ENCODE results near the gene CEND1. TPM values are rescaled to one million over a fixed set of nuclear protein-coding genes. Genes with fewer than 3 reads are reported as not detected.
A peak's percentile ranks its signal among the peaks of the same experiment; 100 is the strongest.

Gene CEND1
- total RNA-seq, 1 experiment from 2014 or later = not detected

DNA sequence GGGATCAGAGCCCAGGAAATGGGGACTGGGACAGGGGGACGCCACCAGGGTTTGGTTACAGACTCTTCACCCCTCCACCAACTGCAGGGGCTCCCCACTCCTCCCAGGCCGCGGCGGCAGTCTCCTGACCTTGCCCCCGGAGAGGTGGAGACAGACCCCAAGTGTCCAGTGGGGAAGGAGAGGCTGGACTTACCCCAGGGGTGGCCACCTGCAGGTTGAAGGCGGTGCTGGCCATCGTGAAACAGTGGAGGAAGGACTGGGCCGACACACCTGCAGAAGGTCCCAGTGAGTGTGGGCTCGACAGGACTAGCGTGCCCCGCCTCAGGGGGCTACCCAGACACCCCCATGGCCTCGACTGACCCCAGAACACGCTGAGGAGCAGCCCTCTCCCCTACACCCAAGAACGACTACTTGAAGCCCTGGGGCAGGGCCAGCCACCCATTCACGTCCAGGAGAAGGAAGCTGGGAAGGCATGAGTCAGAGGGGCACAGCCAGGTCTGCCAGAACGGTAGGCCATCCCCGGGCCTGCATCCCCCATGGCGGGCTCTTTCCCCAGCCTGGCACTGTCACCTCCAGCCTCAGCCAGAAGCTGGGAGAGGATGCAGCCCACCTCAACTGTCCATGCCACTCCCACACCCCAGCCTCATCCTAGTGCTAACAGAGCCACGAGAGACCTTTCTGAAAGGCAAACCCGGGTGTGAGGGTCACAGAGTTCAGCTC, 14.9 kb downstream of the CEND1 start:
- no peak overlapping the region for H2AFZ ChIP-seq
- H3K9me3 ChIP-seq (ENCODE audit: insufficient read depth, low read depth) = no peaks in the 10 kb centered on the region
- BruUV-seq (replicated peaks) = no TSS peak
- DNase-seq = peak; percentile 51 to 54
- peaks cover 13% of the 10 kb centered on the region for H3K4me1 ChIP-seq (replicated peaks; ENCODE audit: insufficient read depth)
- H3K9me2 ChIP-seq (ENCODE audit: insufficient read depth) = no peaks in the 10 kb centered on the region
- peak overlapping the region; percentile 69; the same call in 1 of the 2 replicates for H3K4me3 ChIP-seq
- intact Hi-C loops (cut with micrococcal nuclease; ENCODE audit: unreplicated experiment) = no loop called here
- no peaks in the 10 kb centered on the region for H3K27me3 ChIP-seq (ENCODE audit: insufficient read depth, low read depth)
- POLR2A ChIA-PET (ENCODE audit: unreplicated experiment) = interaction anchor here (0.6 kb wide), 2 partner anchors 11 to 91 kb away, joined by 17 to 27 read pairs; no protein-coding TSS in a partner anchor
- H3K27ac ChIP-seq = no peak overlapping the region
- CTCF ChIA-PET = interaction anchor here (0.6 kb wide), 1 partner anchor 9 kb away, joined by 8 read pairs; no protein-coding TSS in a partner anchor
- TF ChIP-seq, protein P1, sequence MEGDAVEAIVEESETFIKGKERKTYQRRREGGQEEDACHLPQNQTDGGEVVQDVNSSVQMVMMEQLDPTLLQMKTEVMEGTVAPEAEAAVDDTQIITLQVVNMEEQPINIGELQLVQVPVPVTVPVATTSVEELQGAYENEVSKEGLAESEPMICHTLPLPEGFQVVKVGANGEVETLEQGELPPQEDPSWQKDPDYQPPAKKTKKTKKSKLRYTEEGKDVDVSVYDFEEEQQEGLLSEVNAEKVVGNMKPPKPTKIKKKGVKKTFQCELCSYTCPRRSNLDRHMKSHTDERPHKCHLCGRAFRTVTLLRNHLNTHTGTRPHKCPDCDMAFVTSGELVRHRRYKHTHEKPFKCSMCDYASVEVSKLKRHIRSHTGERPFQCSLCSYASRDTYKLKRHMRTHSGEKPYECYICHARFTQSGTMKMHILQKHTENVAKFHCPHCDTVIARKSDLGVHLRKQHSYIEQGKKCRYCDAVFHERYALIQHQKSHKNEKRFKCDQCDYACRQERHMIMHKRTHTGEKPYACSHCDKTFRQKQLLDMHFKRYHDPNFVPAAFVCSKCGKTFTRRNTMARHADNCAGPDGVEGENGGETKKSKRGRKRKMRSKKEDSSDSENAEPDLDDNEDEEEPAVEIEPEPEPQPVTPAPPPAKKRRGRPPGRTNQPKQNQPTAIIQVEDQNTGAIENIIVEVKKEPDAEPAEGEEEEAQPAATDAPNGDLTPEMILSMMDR (conservative IDR thresholded peaks at IDR 0.05) = no peak
- no peak for TF ChIP-seq EZH2 (IDR thresholded peaks at IDR 0.05; ENCODE audit: low read depth)
- H4K20me1 ChIP-seq (ENCODE audit: insufficient read depth) = peaks cover 23% of the 10 kb centered on the region
- H3K79me2 ChIP-seq (ENCODE audit: low read depth) = peaks cover 47% of the 10 kb centered on the region
- peak overlapping the region; percentile 79 for H3K4me2 ChIP-seq
- no peaks in the 10 kb centered on the region; the same call in 1 of the 2 replicates for H3F3A ChIP-seq (ENCODE audit: insufficient read depth, low read depth)
- H3K36me3 ChIP-seq (ENCODE audit: low read depth) = no peaks in the 10 kb centered on the region

DNA sequence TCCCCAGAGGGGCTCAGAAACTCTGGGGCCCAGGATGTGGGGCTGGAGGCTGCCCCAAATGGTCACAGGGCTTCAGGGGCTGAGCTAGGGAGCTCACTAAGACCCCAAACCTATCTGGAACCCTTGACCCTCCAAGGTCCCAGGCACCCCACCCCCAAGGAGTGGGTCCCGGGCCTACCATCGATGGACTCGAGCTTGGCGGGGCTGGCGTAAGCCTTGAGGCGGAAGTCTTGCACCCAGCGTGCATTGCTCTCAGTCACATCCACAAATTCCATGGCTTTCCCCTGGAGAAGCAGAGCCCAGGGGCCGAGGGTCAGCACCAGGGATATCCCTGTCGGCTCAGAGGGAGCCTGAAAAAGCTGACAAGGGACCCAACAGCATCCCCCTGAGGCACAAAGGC, 16.1 kb downstream of the CEND1 start:
- no peaks in the 10 kb centered on the region for H3K9me2 ChIP-seq (ENCODE audit: insufficient read depth)
- ChIA-PET CTCF (no interaction called here), POLR2A (ENCODE audit: unreplicated experiment) (no interaction called here)
- TF ChIP-seq EZH2 (IDR thresholded peaks at IDR 0.05; ENCODE audit: low read depth) = no peak
- TF ChIP-seq, protein P1 (conservative IDR thresholded peaks at IDR 0.05) = no peak
- peaks cover 13% of the 10 kb centered on the region for H3K4me1 ChIP-seq (replicated peaks; ENCODE audit: insufficient read depth)
- H3K4me3 ChIP-seq = no peak overlapping the region
- H2AFZ ChIP-seq = no peak overlapping the region
- no peaks in the 10 kb centered on the region for H3K36me3 ChIP-seq (ENCODE audit: low read depth)
- H3K79me2 ChIP-seq (ENCODE audit: low read depth) = peaks cover 47% of the 10 kb centered on the region
- no peak overlapping the region for H3K4me2 ChIP-seq
- H3K27ac ChIP-seq = no peak overlapping the region
- BruUV-seq (replicated peaks) = no TSS peak
- no peaks in the 10 kb centered on the region; the same call in 1 of the 2 replicates for H3F3A ChIP-seq (ENCODE audit: insufficient read depth, low read depth)
- intact Hi-C loops (cut with micrococcal nuclease; ENCODE audit: unreplicated experiment) = no loop called here
- no peak for DNase-seq
- H3K9me3 ChIP-seq (ENCODE audit: insufficient read depth, low read depth) = no peaks in the 10 kb centered on the region
- peaks cover 23% of the 10 kb centered on the region for H4K20me1 ChIP-seq (ENCODE audit: insufficient read depth)
- no peaks in the 10 kb centered on the region for H3K27me3 ChIP-seq (ENCODE audit: insufficient read depth, low read depth)

DNA sequence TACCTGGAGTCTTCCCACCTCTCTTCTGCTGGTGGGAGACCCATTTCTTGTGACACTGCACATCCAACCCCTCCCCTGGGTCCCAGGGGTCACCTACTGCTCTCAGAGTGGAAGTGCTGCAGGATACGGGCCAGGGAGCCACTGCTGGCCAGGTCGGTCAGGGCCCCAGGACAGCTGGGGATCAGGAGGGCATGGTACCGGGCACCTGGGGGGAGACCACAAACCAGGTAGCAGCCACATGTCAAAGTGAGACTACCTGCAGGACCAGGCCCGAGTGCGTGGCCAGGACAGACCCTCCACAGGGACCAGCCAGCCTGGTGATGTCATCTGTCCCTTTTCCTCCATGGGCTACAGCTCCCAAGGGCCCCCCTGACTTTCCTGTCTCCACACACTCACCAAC, 16.5 kb downstream of the CEND1 start:
- no peaks in the 10 kb centered on the region for H3K9me3 ChIP-seq (ENCODE audit: insufficient read depth, low read depth)
- intact Hi-C loops (cut with micrococcal nuclease; ENCODE audit: unreplicated experiment) = no loop called here
- ChIA-PET POLR2A (ENCODE audit: unreplicated experiment) (no interaction called here), CTCF (no interaction called here)
- no peak overlapping the region for H2AFZ ChIP-seq
- DNase-seq = no peak
- no peak overlapping the region for H3K4me3 ChIP-seq
- TF ChIP-seq, protein P1 (conservative IDR thresholded peaks at IDR 0.05) = no peak
- no peak for TF ChIP-seq EZH2 (IDR thresholded peaks at IDR 0.05; ENCODE audit: low read depth)
- H3F3A ChIP-seq (ENCODE audit: insufficient read depth, low read depth) = no peaks in the 10 kb centered on the region; the same call in 1 of the 2 replicates
- no peaks in the 10 kb centered on the region for H3K36me3 ChIP-seq (ENCODE audit: low read depth)
- H3K9me2 ChIP-seq (ENCODE audit: insufficient read depth) = no peaks in the 10 kb centered on the region
- H4K20me1 ChIP-seq (ENCODE audit: insufficient read depth) = peaks cover 23% of the 10 kb centered on the region
- H3K27ac ChIP-seq = no peak overlapping the region
- no TSS peak for BruUV-seq (replicated peaks)
- no peak overlapping the region for H3K4me2 ChIP-seq
- H3K27me3 ChIP-seq (ENCODE audit: insufficient read depth, low read depth) = no peaks in the 10 kb centered on the region
- H3K79me2 ChIP-seq (ENCODE audit: low read depth) = peaks cover 47% of the 10 kb centered on the region
- H3K4me1 ChIP-seq (replicated peaks; ENCODE audit: insufficient read depth) = peaks cover 13% of the 10 kb centered on the region

Data from PC-9 (cell line).